ENCODE measurements around the gene LNX1. TPM values are rescaled to one million over a fixed set of nuclear protein-coding genes. Genes with fewer than 3 reads are reported as not detected.

LNX1 gene
- total and polyA plus RNA-seq, 2 donors (not counting 3 experiments of a cell fraction or from before 2014, with no cell fraction given): 0.72 to 1.3 TPM

DNA sequence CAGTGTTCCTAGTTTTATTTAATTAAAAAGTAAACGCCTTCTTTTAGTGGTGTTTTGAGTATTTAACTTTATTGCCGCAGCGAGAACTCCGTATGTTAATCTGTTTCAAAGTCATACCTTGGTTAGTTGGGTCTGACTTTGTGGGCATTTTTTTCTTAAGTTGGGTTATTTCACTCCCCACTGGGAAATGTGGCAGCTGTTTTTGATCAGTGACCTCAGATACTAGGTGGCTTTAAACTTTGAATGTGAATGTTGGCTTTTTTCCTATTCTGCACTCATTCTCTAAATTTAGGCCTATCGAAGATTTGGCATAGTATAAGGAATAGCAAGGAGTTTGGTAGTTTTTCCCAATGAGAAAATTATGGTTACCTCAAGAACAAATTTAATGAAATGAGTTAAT lies 127.9 kb downstream of the LNX1 start:
- peaks cover 0 to 15% of the 10 kb centered on the region in 2 experiments for H3K36me3 ChIP-seq (ENCODE audit: control insufficient read depth in 2 of 2, extremely low read depth in 1 of 2, insufficient read depth in 2 of 2, low read length in 2 of 2)
- intact Hi-C loops (cut with micrococcal nuclease): no loop called here
- CTCF ChIA-PET: interaction anchor here (0.9 kb wide), 1 partner anchor 770 kb away, joined by 4 read pairs; no protein-coding TSS in a partner anchor

DNA sequence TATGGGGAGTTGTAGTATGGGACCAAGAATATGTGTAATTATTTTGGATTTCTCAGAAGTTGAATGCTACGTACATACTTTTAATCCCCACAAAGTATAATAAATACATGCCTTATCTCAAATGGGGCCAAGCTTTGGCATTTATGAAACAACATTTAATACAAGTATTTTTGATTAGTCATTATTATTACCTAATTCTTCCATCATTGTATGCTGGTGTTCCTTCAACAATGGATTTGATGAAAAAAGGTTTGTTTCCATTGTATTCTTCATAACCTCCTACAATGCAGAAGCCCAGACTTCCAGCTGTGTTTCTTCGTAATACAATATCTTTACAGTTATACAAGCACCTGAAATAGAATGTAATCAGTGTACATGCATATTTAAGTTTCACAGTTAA lies 130.0 kb downstream of the LNX1 start:
- dilution Hi-C loops (cut with MboI; ENCODE audit: extremely low pct_ligation_motif_present, low sequenced_read_pairs) (no loop called here), intact Hi-C loops (cut with micrococcal nuclease) (no loop called here)
- H4K20me1 ChIP-seq (replicated peaks; ENCODE audit: control insufficient read depth, extremely low read depth, insufficient read depth, low read length): no peaks in the 10 kb centered on the region
- DNase-seq (ENCODE audit: low read depth, low spot score): no peak
- peaks cover 8% of the 10 kb centered on the region for H3K4me1 ChIP-seq (ENCODE audit: control insufficient read depth, extremely low read depth, insufficient read depth, low read length)
- H3K9me1 ChIP-seq (replicated peaks; ENCODE audit: control insufficient read depth, extremely low read depth, insufficient read depth, low read length): no peaks in the 10 kb centered on the region
- no peak overlapping the region for H2AFZ ChIP-seq (ENCODE audit: low read depth, low read length)
- TF ChIP-seq MYC (IDR thresholded peaks at IDR 0.05; ENCODE audit: low read depth, low read length) (no peak), GATA2 (IDR thresholded peaks at IDR 0.05; ENCODE audit: insufficient read depth, insufficient read length, low read depth, low read length) (no peak), POLR2A (IDR thresholded peaks at IDR 0.05; ENCODE audit: low read depth, low read length) (no peak), EZH2 (IDR thresholded peaks at IDR 0.05; ENCODE audit: borderline replicate concordance, low read depth, low read length, severe bottlenecking) (no peak), FOS (IDR thresholded peaks at IDR 0.05; ENCODE audit: borderline replicate concordance, insufficient read depth, low read length) (no peak), JUN (IDR thresholded peaks at IDR 0.05; ENCODE audit: borderline replicate concordance, insufficient read depth, insufficient read length, low read depth) (no peak), POLR2AphosphoS5 (IDR thresholded peaks at IDR 0.05; ENCODE audit: insufficient read depth, low read depth, low read length) (no peak)
- TF ChIP-seq, protein P1, sequence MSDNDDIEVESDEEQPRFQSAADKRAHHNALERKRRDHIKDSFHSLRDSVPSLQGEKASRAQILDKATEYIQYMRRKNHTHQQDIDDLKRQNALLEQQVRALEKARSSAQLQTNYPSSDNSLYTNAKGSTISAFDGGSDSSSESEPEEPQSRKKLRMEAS (IDR thresholded peaks at IDR 0.05; ENCODE audit: insufficient read depth, insufficient read length): no peak
- TF ChIP-seq, protein P2, sequence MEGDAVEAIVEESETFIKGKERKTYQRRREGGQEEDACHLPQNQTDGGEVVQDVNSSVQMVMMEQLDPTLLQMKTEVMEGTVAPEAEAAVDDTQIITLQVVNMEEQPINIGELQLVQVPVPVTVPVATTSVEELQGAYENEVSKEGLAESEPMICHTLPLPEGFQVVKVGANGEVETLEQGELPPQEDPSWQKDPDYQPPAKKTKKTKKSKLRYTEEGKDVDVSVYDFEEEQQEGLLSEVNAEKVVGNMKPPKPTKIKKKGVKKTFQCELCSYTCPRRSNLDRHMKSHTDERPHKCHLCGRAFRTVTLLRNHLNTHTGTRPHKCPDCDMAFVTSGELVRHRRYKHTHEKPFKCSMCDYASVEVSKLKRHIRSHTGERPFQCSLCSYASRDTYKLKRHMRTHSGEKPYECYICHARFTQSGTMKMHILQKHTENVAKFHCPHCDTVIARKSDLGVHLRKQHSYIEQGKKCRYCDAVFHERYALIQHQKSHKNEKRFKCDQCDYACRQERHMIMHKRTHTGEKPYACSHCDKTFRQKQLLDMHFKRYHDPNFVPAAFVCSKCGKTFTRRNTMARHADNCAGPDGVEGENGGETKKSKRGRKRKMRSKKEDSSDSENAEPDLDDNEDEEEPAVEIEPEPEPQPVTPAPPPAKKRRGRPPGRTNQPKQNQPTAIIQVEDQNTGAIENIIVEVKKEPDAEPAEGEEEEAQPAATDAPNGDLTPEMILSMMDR (IDR thresholded peaks at IDR 0.05; ENCODE audit: extremely low read depth in 1 of 2, insufficient read depth in 1 of 2, low read depth in 1 of 2, low read length in 2 of 2): no peak
- H3K4me2 ChIP-seq (ENCODE audit: insufficient read depth, low read length): no peak overlapping the region
- no peak overlapping the region for H3K27ac ChIP-seq (ENCODE audit: insufficient read depth, low read depth, low read length)
- H3K36me3 ChIP-seq (ENCODE audit: control insufficient read depth in 2 of 2, extremely low read depth in 1 of 2, insufficient read depth in 2 of 2, low read length in 2 of 2): peaks cover 0 to 15% of the 10 kb centered on the region in 2 experiments
- CTCF ChIA-PET: interaction anchor here (1.7 kb wide), 1 partner anchor 773 kb away, joined by 4 read pairs; no protein-coding TSS in a partner anchor
- H3K9me3 ChIP-seq (replicated peaks; ENCODE audit: control insufficient read depth, insufficient read depth, low read length): no peaks in the 10 kb centered on the region
- no peak for FAIRE-seq
- no peak overlapping the region for H3K9ac ChIP-seq (replicated peaks; ENCODE audit: extremely low read depth, insufficient read depth, low read length)
- H3K27me3 ChIP-seq (ENCODE audit: control insufficient read depth in 2 of 2, insufficient read depth in 2 of 2, low read length in 2 of 2): no peaks in the 10 kb centered on the region
- POLR2A ChIA-PET: no interaction called here
- H3K4me3 ChIP-seq (replicated peaks in 1 of 3; ENCODE audit: insufficient read depth in 1 of 3, low read depth in 1 of 3, low read length in 3 of 3): no peak overlapping the region
- no TSS peak for BruUV-seq (replicated peaks)
- no peaks in the 10 kb centered on the region for H3K79me2 ChIP-seq (ENCODE audit: control insufficient read depth, insufficient read depth, low read length)

More for the DNA sequence above, 127.9 kb downstream of the LNX1 start:
- Histone ChIP-seq H3K9me1 (replicated peaks; ENCODE audit: control insufficient read depth, extremely low read depth, insufficient read depth, low read length) (no peaks in the 10 kb centered on the region), H3K27me3 (ENCODE audit: control insufficient read depth in 2 of 2, insufficient read depth in 2 of 2, low read length in 2 of 2) (no peaks in the 10 kb centered on the region), H3K9me3 (replicated peaks; ENCODE audit: control insufficient read depth, insufficient read depth, low read length) (no peaks in the 10 kb centered on the region), H3K79me2 (ENCODE audit: control insufficient read depth, insufficient read depth, low read length) (no peaks in the 10 kb centered on the region), H4K20me1 (replicated peaks; ENCODE audit: control insufficient read depth, extremely low read depth, insufficient read depth, low read length) (no peaks in the 10 kb centered on the region), H3K4me2 (ENCODE audit: insufficient read depth, low read length) (no peak overlapping the region), H3K9ac (replicated peaks; ENCODE audit: extremely low read depth, insufficient read depth, low read length) (no peak overlapping the region), H3K4me1 (ENCODE audit: control insufficient read depth, extremely low read depth, insufficient read depth, low read length) (peaks cover 8% of the 10 kb centered on the region), H3K4me3 (replicated peaks in 1 of 3; ENCODE audit: insufficient read depth in 1 of 3, low read depth in 1 of 3, low read length in 3 of 3) (no peak overlapping the region), H3K27ac (ENCODE audit: insufficient read depth, low read depth, low read length) (no peak overlapping the region), H2AFZ (ENCODE audit: low read depth, low read length) (no peak overlapping the region)
- BruUV-seq (replicated peaks): no TSS peak
- TF ChIP-seq JUN (IDR thresholded peaks at IDR 0.05; ENCODE audit: borderline replicate concordance, insufficient read depth, insufficient read length, low read depth): no peak
- TF ChIP-seq POLR2AphosphoS5 (IDR thresholded peaks at IDR 0.05; ENCODE audit: insufficient read depth, low read depth, low read length): no peak
- no peak for TF ChIP-seq MYC (IDR thresholded peaks at IDR 0.05; ENCODE audit: low read depth, low read length)
- dilution Hi-C loops (cut with MboI; ENCODE audit: extremely low pct_ligation_motif_present, low sequenced_read_pairs): no loop called here
- FAIRE-seq (no peak), DNase-seq (ENCODE audit: low read depth, low spot score) (no peak)
- POLR2A ChIA-PET: no interaction called here

All from endothelial cell of umbilical vein (primary cell).